BE2C (cell line): Measurements from ENCODE around the gene KCND2.

Experiments
- DNase-seq: peaks from one replicate; pipeline ENCODE4 v3.0.0-alpha.2; 2020
- H3K27me3 ChIP-seq: fragments of 250-450 bp; sonication (Bioruptor Pico); 2 replicates; pipeline ENCODE4 v1.5.1; 2020; ENCODE audit warnings: mild to moderate bottlenecking
- H3K36me3 ChIP-seq: fragments of 250-450 bp; sonication (Bioruptor Pico); 2 replicates; pipeline ENCODE4 v1.5.1; 2020; ENCODE audit warnings: mild to moderate bottlenecking
- H3K4me1 ChIP-seq: fragments of 250-450 bp; sonication (Bioruptor Pico); 2 replicates; pipeline ENCODE4 v1.5.1; 2020
- H3K4me3 ChIP-seq: 2 replicates; pipeline ENCODE4 v1.5.1; 2011; ENCODE audit warnings: low read depth, low read length
- H3K9me3 ChIP-seq: fragments of 250-450 bp; sonication (Bioruptor Pico); 2 replicates; pipeline ENCODE4 v1.5.1; 2020
- CTCF ChIP-seq: IDR thresholded peaks from 2 replicates; pipeline ENCODE4 v1.5.1; 2012; ENCODE audit warnings: mild to moderate bottlenecking, low read depth, low read length

Gene KCND2

DNA sequence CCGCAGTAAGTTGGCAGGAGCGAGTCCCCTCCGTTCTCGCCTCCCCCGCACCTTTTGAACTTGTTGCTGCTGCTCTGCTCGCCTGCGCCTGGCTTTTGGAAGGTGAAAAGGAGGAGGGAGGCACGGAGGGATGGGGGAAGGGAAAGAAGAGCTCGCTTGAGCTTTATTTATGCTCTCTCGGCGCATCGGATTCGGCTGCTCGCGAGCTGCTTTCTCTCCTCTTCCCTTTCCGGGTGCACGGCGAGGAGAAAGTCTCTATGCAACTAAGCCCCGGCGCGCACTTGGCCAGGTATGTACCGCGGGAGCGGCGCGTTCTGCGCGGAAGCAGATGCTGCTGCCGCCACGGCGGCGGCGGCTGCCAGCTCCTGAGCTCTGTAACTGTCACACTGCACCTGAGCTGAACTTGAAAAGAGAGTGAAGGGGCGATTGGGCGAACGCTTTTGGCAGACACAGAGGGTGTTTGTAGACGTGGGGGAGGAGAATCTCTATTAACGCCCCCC, 551 bp downstream of the KCND2 start:
- H3K4me3 ChIP-seq: peak overlapping the region; percentile 30
- no peaks in the 10 kb centered on the region for H3K36me3 ChIP-seq
- no peaks in the 10 kb centered on the region for H3K4me1 ChIP-seq
- H3K27me3 ChIP-seq: peaks cover 27% of the 10 kb centered on the region
- TF ChIP-seq CTCF: no peak
- peak; percentile 7 for DNase-seq
- no peaks in the 10 kb centered on the region for H3K9me3 ChIP-seq

GRCh38 chr7:120274482-120274881, 1.5 kb downstream of the KCND2 start:
- Histone ChIP-seq H3K4me1 (no peaks in the 10 kb centered on the region), H3K4me3 (no peak overlapping the region), H3K27me3 (peaks cover 27% of the 10 kb centered on the region), H3K9me3 (no peaks in the 10 kb centered on the region), H3K36me3 (no peaks in the 10 kb centered on the region)
- TF ChIP-seq CTCF: no peak
- DNase-seq: no peak

- H3K36me3 ChIP-seq: no peaks in the 10 kb centered on the region
- DNase-seq: no peak
- no peak for TF ChIP-seq CTCF
- H3K9me3 ChIP-seq: no peaks in the 10 kb centered on the region
- H3K4me1 ChIP-seq: no peaks in the 10 kb centered on the region
- H3K27me3 ChIP-seq: peaks cover 27% of the 10 kb centered on the region
- no peak overlapping the region for H3K4me3 ChIP-seq
Measured at GRCh38 chr7:120274899-120275298, 1.9 kb downstream of the KCND2 start.

GRCh38 chr7:120276720-120277119, 3.7 kb downstream of the KCND2 start:
- Histone ChIP-seq H3K9me3 (no peaks in the 10 kb centered on the region), H3K4me1 (no peaks in the 10 kb centered on the region), H3K4me3 (no peak overlapping the region), H3K36me3 (no peaks in the 10 kb centered on the region), H3K27me3 (peaks cover 27% of the 10 kb centered on the region)
- no peak for DNase-seq
- no peak for TF ChIP-seq CTCF

DNA sequence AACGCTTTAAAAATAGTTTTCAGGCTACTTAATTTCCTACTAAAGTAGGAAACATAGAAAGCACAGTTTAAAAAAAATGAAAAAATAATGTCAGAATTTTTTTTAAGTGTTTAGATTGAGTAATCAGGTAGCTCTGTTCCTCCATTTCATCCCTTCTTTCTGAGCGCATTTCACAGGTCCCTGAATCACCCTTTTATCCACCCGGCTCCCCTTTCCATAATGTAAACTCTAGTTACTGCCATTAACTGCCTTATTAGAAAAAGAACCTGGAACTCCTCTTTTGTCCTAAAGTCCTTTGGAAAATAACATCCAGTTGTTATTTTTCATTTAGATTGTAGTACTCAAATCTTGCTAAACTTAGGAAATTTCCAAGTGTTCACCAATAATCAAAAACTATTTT, 5.8 kb downstream of the KCND2 start:
- no peak for TF ChIP-seq CTCF
- Histone ChIP-seq H3K36me3 (no peaks in the 10 kb centered on the region), H3K4me1 (no peaks in the 10 kb centered on the region), H3K27me3 (peaks cover 10% of the 10 kb centered on the region), H3K4me3 (no peak overlapping the region), H3K9me3 (no peaks in the 10 kb centered on the region)
- DNase-seq: no peak

- no peaks in the 10 kb centered on the region for H3K36me3 ChIP-seq
- H3K4me3 ChIP-seq: no peak overlapping the region
- H3K27me3 ChIP-seq: no peaks in the 10 kb centered on the region
- DNase-seq: no peak
- TF ChIP-seq CTCF: no peak
- H3K9me3 ChIP-seq: no peaks in the 10 kb centered on the region
- H3K4me1 ChIP-seq: no peaks in the 10 kb centered on the region
Measured at GRCh38 chr7:120280743-120281142, 7.8 kb downstream of the KCND2 start.
